Occipital lobe (tissue), 2 donors: ENCODE results near the gene NID1. TPM values are rescaled to one million over a fixed set of nuclear protein-coding genes. Genes with fewer than 3 reads are reported as not detected.
"Not testable (repeated sequence)": the region's sequence is repeated elsewhere in the genome, so short reads cannot be mapped to it uniquely, and the experiment has no call there.

ENCODE experiments used
- DNase-seq: peaks from one replicate; lab custom pipeline; 2025; lab: John Stamatoyannopoulos, UW
- total RNA-seq: library from RNA; depleted of rRNA; stranded (reverse); fragments of >200 nt; gene quantifications from one replicate; pipeline ENCODE4 v1.2.3, GENCODE V29; 2014

The NID1 gene
- total RNA-seq, 1 donor from 2014 or later, result 17.6 TPM

DNA sequence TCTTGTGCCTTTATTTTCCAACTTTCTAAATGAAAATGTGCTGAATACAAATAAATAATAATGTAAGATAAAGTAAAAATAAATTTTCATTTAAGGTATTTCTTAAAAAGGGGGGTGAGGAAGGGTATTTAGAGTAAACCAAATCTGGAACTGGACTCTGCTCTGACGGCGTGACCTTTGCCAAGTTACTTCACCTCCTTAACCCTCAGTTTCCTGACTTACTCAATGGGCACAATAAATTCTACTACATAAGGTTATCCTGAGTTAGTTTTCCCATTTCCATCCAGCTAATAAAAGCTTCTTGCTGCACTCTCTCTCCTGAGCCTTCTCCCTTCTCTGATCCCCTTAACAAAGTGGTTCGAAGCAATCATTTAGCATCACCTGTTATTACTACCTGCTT lies 93.9 kb downstream of the NID1 start:
- no peak for DNase-seq

DNA sequence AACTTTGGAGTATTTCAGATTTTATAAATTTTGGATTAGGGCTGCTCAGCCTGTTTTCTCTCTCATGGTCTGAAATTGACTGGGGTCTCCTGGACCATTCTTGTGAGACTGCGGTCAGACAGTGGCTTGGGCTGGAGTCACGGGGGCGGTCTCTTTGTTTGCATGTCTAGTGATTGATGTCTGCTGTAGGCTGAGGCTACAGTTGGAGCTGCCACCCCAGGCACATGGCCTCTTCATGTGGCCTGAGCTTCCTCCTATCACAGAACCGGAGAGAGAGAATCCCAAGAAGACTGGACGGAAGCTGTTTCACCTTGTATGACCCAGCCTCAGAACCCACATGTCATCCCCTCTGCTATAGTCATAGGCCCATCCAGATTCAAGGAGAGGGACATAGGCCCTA lies 96.1 kb downstream of the NID1 start:
- no peak for DNase-seq

DNA sequence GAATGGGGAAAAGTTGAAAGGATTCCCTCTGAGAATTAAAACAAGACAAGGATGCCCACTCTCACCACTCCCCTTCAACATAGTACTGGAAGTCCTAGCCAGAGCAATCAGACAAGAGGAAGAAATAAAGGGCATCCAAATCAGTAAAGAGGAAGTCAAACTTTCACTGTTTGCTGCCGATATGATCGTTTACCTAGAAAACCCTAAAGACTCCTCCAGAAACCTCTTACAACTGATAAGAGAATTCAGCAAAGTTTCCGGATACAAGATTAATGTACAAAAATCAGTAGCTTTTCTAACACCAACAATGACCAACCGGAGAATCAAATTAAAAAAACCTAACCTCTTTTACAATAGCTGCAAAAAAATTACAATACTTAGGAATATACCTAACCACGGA lies 98.8 kb downstream of the NID1 start:
- DNase-seq, result not testable (repeated sequence)

DNA sequence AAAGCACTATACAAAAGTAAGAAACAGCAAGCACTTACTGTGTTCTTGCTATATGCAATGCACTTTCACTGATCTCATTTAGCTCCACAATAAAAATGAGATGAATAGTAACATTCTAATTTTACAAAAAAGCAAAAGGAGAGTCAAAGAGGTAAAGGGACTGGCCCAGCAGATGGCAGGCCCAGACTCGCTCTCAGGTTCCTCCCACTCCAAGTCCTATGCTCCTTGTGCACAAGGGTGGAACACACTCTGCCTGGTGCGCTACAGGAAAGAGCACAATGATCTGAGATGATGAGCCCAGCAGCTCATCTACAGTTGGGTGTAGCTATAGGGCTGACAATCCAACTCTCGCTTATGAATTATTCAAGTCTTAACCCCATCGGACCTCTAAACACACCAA lies 104.1 kb downstream of the NID1 start:
- DNase-seq, result no peak

DNA sequence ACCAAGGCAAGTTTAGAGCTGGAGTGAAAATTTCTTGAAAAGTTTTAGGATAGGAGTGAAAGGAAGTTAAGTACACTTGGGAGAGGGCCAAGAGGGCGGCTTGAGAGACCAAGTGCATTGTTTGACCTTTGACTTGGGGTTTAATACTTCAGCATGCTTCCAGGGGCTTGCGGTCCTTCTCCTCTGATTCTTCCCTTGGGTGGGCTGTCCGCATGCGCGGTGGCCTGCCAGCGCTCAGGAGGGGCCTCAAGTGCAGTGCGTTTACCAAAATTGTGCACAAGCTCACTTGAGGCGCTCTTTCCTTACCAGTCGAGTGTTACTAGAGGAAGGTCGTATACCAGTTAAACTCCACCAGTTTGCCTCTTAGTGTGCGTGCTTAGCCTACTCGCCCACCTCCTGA lies 106.9 kb downstream of the NID1 start:
- DNase-seq, result no peak

DNA sequence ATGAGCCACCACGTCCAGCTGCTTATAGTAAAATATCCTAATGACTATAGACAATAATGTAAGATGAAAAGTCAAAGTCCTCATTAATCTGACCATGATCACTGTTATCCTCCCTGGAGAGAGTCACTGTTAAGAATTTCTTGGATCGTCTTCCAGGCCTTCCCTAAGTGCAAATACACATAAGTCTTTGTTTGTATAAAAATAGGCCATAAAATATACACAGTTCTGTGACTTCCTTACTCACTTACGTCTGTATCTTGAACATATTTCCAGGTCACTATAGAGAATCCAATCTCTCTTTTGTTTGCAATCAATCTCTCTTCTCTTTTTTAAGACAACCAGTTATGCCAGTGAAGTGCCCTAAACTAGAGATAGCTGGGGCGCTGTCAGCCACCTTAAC lies 109.1 kb downstream of the NID1 start:
- DNase-seq, result no peak

DNA sequence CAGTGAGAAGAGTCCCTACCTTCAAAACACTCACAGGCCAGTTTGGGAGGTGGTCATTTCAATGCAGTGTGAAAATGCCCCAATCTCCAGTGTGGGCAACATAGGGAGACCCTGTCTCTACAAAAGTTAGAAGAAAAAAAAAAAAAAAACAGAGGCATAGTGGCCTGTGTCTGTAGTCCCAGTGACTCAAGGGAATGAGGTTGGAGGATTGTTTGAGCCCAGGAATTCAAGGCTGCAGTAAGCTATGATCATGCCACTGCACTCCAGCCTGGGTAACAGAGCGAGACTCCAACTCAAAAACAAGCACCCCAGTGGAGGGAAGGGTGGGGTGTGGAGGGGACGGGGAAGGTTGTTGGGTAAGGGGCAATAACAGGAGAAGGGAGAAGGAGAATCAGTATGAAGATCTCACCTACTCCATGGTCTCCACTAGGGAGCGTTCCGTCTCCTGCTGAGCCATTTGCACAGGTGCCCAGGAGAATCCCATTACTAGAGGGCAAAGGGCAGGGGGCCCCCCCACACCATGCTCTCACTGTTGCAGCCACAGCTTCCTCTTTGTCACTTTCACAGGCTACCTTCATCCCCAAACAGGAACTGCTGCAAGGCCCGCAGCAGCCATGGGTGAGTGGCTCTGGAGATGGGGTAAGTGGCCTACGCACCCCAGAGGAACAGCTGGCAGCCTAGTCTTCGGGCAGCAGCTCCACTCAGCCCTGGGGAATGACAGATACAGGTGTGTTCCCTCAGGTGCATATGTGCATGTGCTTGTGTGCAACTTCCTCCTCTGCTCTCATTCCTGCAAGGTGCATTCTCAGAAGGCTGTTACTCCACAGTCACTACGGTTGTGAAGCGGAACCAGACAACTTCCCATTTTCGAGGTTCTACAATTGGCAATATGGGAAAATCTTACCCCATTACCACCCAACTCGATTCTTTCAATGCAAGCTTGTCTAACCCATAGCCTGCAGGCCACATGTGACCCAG lies 110.3 kb downstream of the NID1 start:
- no peak for DNase-seq

DNA sequence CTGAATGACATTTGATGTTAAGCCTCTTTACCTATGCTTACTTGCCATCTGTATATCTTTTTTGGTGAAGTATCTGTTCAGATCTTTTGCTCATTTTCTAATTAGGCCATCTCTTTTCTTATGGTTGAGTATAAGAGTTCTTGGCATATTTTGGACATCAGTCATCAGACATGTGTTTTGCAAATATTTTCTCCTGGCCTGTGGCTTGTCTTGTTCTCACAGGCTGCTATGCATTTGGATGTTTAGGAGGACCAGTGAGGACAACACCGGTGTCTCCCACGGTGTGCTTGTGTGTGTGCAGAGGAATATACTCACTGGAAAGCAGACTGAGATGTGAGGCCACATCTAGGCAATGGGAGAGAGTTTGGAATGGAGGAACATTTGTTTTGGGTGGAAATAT lies 111.1 kb downstream of the NID1 start:
- no peak for DNase-seq

DNA sequence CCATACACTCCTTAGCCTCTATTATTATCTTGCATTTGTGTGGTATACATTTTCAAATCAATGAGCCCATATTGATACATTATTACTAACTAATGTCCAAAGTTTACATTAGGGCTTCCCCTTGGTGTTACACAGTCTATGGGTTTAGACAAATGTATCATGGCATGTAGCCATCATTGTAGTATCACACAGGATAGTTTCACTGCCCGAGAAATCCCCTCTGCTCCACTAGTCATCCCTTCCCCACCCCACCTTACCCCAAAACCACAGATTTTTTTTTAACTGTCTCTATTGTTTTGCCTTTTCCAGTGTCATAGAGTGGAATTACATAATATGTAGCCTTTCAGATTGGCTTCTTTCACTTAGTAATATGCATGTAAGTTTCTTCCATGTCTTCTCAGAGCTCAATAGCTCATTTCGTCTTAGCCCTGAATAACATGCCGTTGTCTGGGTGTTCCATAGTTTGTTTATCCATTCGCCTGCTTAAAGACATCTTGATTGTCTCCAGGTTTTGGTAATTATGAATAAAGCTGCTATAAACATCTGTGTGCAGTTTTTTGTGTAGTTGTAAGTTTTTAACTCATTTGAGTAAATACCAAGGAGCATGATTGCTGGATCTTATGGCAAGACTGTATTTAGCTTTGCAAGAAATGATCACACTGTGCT lies 111.8 kb downstream of the NID1 start:
- no peak for DNase-seq

DNA sequence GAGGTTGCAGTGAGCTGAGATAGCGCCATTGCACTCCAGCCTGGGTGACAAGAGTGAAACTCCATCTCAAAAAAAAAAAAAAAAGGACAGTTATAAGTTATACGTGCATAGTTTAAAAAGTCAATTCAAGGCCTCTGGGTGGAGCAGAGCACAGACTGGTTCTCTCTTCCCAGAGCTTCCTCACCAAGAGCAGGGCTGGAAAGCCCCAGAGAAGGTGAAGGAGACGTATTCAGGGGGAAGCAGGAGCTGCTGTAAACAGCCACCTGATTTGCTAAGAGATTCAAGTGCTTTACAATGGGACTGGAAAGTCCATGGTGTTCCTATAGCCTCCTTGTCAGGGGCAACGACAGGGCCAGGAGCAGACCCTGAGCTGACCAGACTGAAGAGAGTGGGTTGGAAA lies 113.2 kb downstream of the NID1 start:
- no peak for DNase-seq

DNA sequence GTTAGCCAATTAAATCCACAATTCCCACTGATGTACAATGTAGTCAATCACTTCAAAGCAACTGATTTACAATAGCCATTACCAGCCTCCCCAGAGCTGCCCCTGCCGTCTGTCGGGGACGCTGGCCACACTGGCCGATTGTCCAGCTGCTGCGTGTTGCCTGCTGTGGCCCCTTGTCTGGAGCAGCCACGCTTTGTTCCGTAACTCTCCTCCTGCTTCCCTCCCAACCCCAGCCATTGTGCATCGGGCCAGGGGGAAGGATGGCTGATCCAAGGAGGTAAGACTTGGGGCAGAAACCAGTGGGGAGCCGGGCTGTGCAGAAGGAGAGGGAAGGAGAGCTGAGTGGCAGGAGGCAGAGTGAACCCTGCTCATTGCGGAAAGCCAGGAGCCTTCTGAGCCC lies 114.6 kb downstream of the NID1 start:
- no peak for DNase-seq

DNA sequence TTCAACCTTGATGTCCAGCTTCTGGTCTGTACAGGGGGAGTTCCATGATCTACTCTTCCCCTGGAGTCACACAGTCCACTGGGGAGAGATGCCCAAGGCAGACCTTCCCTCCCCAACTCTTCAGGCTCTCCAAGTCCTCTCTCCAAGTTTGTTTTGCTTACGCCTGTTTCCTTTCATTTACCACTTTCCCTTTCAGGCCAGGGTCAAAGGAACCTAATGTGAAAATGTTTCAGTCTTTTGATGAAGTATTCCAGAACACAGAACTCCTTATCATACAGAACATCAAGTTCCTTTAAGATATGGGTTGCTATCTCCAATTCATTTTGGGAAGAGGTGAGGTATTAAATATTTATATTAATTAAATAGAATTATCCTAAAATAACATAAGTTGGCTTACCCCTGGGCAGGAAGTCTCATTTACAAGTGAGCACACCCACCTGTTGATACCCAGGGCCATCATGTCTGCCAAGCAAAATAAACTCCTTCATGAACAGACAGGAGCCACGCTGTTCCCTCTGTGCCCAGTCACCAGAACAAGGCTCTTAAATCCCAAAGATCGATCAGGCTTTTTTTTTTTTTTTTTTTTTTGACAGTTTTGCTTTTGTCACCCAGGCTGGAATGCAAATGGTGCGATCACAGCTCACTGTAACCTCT lies 116.0 kb downstream of the NID1 start:
- no peak for DNase-seq

DNA sequence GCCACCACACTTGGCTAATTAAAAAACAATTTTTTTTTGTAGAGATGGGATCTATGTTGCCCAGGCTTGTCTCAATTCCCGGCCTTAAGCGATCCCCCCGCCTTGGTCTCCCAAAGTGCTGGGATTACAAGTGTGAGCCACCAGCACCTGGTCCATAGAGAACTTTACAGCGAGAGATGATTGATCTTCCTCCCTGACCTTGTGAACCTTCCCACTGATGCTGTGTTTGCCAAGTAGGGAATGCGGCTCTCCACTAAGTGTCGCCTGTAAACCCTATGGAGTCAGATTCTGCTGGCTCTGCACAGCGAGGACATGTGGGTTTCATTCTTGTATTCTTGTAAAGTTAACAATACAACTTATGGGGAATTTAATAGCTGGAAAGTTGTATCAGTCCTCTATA lies 116.9 kb downstream of the NID1 start:
- DNase-seq, result no peak

DNA sequence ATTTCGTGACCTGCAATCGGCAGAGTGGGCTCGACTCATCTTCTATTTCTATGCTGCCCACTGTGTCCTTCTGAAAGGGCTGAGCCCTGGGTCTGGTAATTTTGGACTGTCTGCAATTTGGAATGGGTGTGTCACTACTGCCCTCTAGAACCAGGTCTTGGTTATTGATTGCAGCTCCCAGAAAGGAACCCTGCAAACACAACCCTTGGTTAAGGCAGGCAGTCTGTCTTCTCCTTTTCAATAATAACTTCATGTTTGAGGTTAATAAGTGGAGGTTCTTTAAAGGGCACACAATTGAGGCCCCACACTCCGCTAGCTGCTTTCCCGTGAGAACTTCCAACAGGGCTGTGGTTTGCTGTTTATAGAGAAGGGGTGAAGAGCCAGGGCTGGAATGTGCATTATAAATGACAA lies 118.3 kb downstream of the NID1 start:
- no peak for DNase-seq

DNA sequence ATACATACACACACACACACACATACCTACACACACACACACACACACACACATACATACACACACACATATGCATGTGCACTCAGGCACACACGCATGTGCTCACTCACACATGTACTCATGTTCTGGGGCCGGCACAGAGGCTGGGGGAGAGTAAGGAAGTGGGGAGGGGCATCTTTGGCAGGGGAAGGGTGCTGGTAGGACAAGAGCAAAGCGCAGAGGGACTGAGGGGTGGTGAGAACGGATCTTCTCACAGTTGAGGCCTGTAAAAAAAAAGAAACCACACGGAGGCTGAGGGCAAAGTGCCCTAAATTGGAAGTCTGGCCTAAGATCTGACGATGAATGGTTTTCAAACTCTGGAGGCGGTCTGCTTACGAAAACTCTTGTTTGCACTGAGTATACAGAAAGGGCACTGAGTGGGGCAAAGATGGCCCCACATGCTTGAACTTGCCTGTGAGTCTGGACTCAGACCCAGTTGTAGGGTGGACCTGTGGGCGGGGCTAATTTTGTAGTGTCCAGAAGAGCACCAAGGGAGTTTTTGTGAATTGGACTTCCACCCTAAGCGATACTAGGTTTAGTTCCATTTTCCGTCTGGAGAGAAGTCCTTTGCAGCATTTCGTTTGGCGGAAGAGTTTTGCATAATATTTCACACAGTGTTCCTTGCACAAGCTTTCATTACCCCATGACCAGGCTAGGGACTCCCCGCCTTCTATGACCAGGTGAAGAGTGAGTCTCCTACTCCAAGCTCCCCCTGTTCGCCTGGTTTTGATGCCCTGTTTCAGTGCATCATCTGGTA lies 118.9 kb downstream of the NID1 start:
- DNase-seq, result no peak

DNA sequence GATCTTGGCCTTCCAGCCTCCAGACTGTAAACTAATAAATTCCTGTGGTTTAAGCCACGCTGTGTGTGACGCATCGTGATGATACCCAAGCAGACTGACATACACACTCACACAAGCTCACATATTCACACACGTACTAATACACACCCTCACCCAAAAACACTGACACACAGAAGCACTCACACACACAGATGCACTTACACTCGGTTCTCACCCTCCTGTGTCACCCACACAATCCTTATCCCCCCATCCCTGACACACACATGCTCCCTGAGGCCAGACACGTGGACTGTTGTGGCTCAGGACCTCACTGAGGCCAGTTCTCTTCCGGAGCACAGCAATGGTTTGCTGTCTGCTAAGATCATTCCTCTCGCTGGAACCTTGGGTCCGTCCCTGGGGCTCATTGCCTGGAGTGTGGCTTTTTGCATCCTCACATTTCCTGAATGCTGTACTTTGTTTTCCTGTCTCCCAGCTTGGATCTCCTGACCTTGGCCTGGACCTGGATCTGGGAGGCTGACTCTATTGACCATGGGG lies 121.2 kb downstream of the NID1 start:
- no peak for DNase-seq

DNA sequence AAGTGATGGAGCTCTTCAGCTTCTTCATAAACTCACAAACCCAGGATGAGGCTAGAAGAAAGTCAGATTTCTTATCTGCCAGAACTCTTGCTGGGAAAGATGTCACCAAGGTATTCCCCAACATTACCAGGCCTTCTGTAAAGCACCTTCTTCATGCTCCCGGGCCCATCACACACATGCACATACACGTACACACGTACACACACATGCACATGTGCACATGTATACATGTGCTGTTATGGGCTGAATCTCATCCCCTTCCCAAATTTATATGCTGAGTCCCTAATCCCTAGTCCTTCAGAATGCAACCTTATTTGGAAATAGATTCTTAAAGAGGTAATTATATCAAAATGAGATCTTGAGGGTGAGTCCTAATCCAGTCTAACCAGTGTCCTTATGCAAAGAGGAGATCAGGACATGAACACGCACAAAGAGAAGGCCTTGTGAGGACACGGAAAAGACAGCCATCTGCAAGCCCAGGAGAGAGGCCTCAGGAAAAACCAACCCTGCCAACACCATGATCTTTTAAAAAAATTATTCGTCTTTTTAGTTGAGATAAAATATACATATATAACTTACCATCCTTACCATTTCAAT lies 121.8 kb downstream of the NID1 start:
- DNase-seq, result no peak

DNA sequence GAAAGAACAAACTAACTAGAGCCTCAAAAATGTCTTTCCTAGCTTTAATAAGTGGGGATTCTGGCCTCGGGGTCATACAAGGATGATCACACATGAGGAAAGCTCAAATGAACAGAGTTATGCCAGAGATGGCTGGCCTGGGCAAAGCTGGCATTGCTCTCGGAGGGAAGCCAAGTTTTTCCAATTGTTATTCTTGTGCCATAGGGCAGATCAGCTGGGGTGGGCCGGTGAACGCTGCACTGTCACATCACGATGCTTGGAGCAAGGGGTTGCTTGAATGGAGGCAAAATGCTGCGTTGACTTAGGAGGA lies 122.3 kb downstream of the NID1 start:
- no peak for DNase-seq

DNA sequence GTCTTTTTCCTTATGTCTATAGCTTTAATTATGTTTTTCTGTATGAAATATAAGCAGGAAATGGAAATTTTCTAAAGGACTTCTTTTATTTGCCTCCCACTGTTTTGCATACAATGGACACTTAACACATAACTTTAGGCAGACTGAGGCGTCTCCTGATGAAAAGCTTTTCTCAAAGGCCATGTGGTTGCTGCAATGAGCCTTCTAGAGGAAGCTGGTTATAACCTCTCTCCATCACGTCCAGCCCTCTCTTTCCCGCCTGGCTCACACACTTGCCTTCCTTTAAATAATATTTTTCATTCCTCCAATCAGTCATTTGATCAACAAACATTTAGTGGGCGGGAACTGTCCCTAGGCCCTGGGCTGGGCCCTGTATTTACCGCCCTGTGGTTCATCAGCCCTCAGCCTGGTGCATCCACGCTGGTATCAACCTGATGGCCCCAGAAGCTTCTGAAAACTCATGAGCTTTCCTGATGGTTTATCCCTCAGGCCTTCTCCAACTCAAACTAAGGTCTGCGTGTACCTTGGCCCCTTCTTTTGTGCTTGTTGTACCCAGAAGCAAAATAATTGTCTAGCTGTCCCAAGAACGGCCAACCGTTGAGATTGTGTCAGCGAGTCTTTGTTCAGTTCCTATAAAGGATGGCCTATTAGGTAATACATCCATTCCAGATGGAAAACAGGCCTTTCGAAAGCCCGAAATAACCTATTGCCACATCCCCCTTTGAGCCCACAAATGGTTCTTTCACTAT lies 122.8 kb downstream of the NID1 start:
- no peak for DNase-seq

DNA sequence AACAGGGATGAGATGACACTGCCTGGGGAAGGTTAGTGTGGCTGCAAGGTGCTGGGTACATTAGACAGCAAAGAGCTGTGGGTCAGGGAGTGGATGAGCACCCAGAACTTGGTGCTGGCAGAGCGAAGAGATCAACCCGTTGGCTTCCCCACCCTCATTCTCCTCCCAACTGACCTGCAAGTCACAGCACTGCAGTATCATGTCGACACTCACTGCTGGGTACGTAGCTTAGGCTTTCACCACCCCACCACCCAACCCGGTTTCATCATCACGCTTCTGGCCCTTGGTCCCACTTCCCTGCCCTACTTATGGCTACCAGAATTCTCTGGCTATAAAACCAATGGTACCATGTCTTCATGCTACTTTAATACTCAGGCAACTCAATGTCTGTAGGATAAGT lies 124.6 kb downstream of the NID1 start:
- no peak for DNase-seq

DNA sequence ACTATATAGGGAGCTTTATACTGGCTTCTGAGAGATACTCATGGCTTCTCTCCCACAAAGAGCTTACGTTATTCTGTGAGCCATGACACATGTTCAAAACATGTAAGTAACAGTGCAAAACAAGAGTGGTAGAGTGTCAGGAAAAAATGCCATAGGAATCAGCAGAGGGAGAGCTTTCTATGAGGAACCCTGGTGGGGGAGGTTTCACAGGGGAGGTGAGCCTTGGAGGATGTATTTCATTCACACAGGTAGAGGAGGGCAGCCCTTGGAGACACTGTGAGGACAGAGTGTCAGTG lies 125.5 kb downstream of the NID1 start:
- no peak for DNase-seq
